Gastroesophageal sphincter (tissue), 4 donors: ENCODE results near the gene ZBTB46. TPM values are rescaled to one million over a fixed set of nuclear protein-coding genes. Genes with fewer than 3 reads are reported as not detected.

ENCODE experiments used
- ATAC-seq: fragments of 150-250 bp; one replicate; pipeline ENCODE4 v1.9.1; 2016; ENCODE audit warnings: mild to moderate bottlenecking, moderate library complexity
- H3K27ac ChIP-seq, 4 donors: fragments of 200-600 bp; sonication (generic) in 3 of 4; 1 replicate in 3 of 4; 2 replicates in 1 of 4; pipeline ENCODE4 v1.5.1; 2016 to 2019
- H3K27me3 ChIP-seq: fragments of 200-600 bp; sonication (generic); one replicate; pipeline ENCODE4 v1.5.1; 2019
- H3K36me3 ChIP-seq, 2 donors: fragments of 200-600 bp; sonication (generic); one replicate each; pipeline ENCODE4 v1.5.1; 2019; ENCODE audit warnings: control low read depth in 1 of 2
- H3K4me1 ChIP-seq, 3 donors: fragments of 200-600 bp; sonication (generic); 1 replicate in 2 of 3; 2 replicates in 1 of 3; pipeline ENCODE4 v1.5.1; 2016 to 2019; ENCODE audit warnings: control low read depth in 2 of 3
- H3K4me3 ChIP-seq, 2 donors: fragments of 200-600 bp; sonication (generic); one replicate each; pipeline ENCODE4 v1.5.1; 2019; ENCODE audit warnings: mild to moderate bottlenecking in 1 of 2, moderate library complexity in 1 of 2
- H3K9me3 ChIP-seq, 3 donors: fragments of 200-600 bp; sonication (generic); one replicate each; pipeline ENCODE4 v1.5.1; 2017 to 2019; ENCODE audit warnings: control low read depth in 2 of 3
- CTCF ChIP-seq, 4 experiments: fragments of 200-600 bp in 2 of 4; fragments of 450-650 bp in 2 of 4; sonication (generic) in 1 of 4; IDR thresholded peaks; one replicate each; pipeline ENCODE4 v1.5.1; 2017 to 2019; ENCODE audit warnings: antibody characterized with exemption in 4 of 4, mild to moderate bottlenecking in 2 of 4, moderate library complexity in 2 of 4
- EP300 ChIP-seq: sonication (generic); formaldehyde crosslinking; IDR thresholded peaks from one replicate; pipeline ENCODE4 v1.6.1; 2017; ENCODE audit warnings: antibody characterized with exemption, mild to moderate bottlenecking
- POLR2A ChIP-seq, 2 donors: fragments of 450-650 bp; IDR thresholded peaks; one replicate each; pipeline ENCODE4 v1.6.1; 2017; ENCODE audit warnings: antibody characterized with exemption in 2 of 2, mild to moderate bottlenecking in 2 of 2, moderate library complexity in 1 of 2
- POLR2AphosphoS5 ChIP-seq: sonication (generic); formaldehyde crosslinking; IDR thresholded peaks from one replicate; pipeline ENCODE4 v1.6.1; 2017; ENCODE audit warnings: antibody characterized with exemption
- WGBS, 2 donors: methylation state at CpG; one replicate each; pipeline ENCODE4 v1.1.5; 2018; ENCODE audit warnings: low coverage in 1 of 2; 5-methylcytosine and 5-hydroxymethylcytosine counted together
- total RNA-seq, 4 donors: library from RNA; depleted of rRNA; stranded (reverse); fragments of >200 nt; gene quantifications; one replicate each; pipeline ENCODE4 v1.1.0, GENCODE V29; 2016

The ZBTB46 gene
- total RNA-seq, 4 donors from 2014 or later: 8.1 to 13.8 (median 10.2) TPM

GRCh38 chr20:63746751-63747315 is 84.2 kb downstream of the ZBTB46 start:
- Histone ChIP-seq H3K9me3 (no peaks in the 10 kb centered on the region), H3K4me1 (peaks cover 0 to 14% (median 2%) of the 10 kb centered on the region in 3 donors), H3K36me3 (peaks cover 0 to 53% of the 10 kb centered on the region in 2 donors), H3K4me3 (no peak overlapping the region), H3K27ac (no peak overlapping the region), H3K27me3 (no peaks in the 10 kb centered on the region)
- ATAC-seq: no peak
- no CpG with 5 or more reads among the region's 47 CpGs for WGBS, 2 donors
- no peak for TF ChIP-seq POLR2A (IDR thresholded peaks at IDR 0.05)
- TF ChIP-seq CTCF (IDR thresholded peaks at IDR 0.05): no peak
- no peak for TF ChIP-seq EP300
- no peak for TF ChIP-seq POLR2AphosphoS5

DNA sequence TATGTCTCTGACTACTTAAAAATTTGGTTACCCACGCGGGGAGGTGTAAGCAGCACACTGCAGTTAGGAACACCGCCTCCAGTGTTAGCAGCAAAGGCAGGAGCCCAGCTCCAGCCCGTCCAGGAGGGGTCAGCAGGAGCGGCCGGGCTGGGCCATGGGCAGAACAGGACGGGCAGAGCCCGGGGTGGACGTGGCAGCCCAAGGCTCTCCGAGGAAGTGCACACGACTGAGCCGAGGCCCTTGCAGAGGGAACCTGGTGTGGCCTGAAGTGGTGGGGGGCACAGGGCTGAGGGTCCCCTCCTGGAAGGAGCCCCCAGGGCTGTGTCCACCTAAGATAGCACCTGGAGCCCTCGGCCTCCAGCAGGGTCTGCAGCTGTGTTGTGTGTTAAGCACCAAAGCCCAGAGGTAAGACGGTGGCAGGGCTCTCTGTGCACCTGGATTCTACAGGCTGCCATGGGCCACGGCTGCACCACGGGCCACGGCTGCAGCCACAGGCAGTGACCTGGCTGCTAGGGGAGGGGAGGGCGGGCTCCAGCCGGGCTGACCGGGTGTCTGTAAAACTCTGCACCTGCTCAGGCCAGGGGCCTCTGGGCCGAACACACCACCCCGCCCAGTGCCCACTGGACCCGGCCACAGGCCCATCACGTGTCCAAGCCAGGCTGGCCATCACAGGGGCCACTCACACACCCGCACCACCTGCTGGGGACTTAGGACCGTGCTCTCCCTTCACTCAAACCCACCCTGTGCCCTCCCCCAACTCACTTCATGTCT is 84.9 kb downstream of the ZBTB46 start:
- H3K27ac ChIP-seq: no peak overlapping the region
- no peak for TF ChIP-seq POLR2AphosphoS5
- no peak overlapping the region for H3K4me3 ChIP-seq

GRCh38 chr20:63745424-63745805 is 85.6 kb downstream of the ZBTB46 start:
- TF ChIP-seq POLR2AphosphoS5 (no peak), EP300 (no peak), POLR2A (IDR thresholded peaks at IDR 0.05) (no peak), CTCF (IDR thresholded peaks at IDR 0.05) (no peak)
- peaks cover 0 to 56% of the 10 kb centered on the region in 2 donors for H3K36me3 ChIP-seq
- H3K27ac ChIP-seq: no peak overlapping the region

More for the DNA sequence above, 84.9 kb downstream of the ZBTB46 start:
- 82% methylated on average over 11 of the region's 26 CpGs; no CpG with 5 or more reads in 1 of the 2 donors for WGBS, 2 donors
- Histone ChIP-seq H3K4me1 (peaks cover 0 to 21% (median 9%) of the 10 kb centered on the region in 3 donors), H3K36me3 (peaks cover 0 to 58% of the 10 kb centered on the region in 2 donors), H3K27me3 (no peaks in the 10 kb centered on the region), H3K9me3 (no peaks in the 10 kb centered on the region)
- ATAC-seq: no peak

DNA sequence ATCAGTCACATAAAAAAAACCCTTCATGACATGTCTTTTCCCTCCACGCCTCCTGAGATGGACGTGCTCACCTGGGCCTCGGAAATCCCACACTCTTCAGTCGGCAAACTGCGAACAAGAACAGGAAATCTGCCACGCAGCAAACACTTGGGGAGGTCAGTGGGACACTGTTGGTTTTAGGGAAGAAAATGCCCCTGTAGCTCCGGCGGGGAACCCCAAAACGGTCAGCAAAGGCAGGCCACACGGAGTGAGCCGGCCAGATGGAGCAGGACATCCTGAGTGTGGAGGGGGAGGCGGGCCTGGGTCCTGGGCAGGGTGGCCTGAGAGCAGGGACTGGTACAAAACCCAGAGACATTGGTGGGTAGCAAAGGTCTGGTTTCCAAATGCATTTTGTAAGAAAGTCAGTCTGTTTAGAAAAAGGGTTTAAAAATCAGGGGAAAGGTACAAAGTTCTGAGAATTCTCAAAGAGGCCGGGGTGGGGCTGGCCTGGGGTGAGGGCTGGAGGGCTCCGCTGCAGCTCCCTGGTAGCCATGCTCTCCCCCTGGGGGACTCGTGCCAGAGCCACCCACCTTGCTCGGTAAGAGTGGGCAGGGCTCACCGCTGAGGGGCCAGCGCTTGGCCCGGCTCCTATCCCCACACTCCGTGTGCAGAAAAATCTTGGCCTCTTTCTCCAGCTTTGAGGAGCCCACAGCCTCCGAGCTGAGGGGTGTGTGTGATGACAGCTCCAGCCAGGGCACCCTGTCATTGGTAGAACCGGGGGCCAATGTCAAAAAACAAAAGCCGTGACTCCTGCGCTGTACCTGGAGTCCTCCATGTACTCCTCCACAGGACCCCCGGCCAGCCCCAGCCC is 86.3 kb downstream of the ZBTB46 start:
- Histone ChIP-seq H3K36me3 (peaks cover 0 to 52% of the 10 kb centered on the region in 2 donors), H3K4me1 (peaks cover 0 to 32% (median 12%) of the 10 kb centered on the region in 3 donors), H3K4me3 (no peak overlapping the region), H3K27me3 (no peaks in the 10 kb centered on the region), H3K9me3 (no peaks in the 10 kb centered on the region), H3K27ac (peak overlapping the region in 1 of 4 donors; percentile 2)
- TF ChIP-seq POLR2AphosphoS5: no peak
- TF ChIP-seq POLR2A (IDR thresholded peaks at IDR 0.05): no peak
- TF ChIP-seq EP300: no peak
- TF ChIP-seq CTCF (IDR thresholded peaks at IDR 0.05): no peak
- no peak for ATAC-seq
- 67 to 73% methylated on average over 4 to 13 of the region's 25 CpGs for WGBS, 2 donors

More at GRCh38 chr20:63745424-63745805, 85.6 kb downstream of the ZBTB46 start:
- WGBS, 2 donors: 77 to 85% methylated on average over 5 to 8 of the region's 15 CpGs
- ATAC-seq: no peak
- no peak overlapping the region for H3K4me3 ChIP-seq
- peaks cover 0 to 29% (median 12%) of the 10 kb centered on the region in 3 donors for H3K4me1 ChIP-seq
- H3K9me3 ChIP-seq: no peaks in the 10 kb centered on the region
- H3K27me3 ChIP-seq: no peaks in the 10 kb centered on the region

DNA sequence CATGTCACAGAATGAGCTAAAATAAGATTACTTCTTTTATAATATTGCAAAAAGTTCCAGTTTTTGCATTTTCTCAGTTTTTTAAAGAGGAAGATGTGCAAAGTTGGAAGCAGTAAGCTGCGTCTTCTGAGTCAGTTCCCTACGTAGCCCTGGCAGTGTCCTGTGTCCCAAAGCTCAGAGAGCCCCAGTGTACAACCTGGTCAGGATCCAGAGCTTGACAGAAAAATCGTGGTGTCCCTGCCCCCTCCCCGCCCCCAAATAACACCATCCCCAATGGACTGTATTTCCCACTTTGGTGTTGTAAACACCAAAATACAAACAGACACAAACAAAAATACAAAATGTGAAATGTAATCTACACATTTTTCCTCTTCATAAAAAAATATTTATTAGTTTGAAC is 86.9 kb downstream of the ZBTB46 start:
- TF ChIP-seq EP300 (no peak), POLR2A (IDR thresholded peaks at IDR 0.05) (no peak), POLR2AphosphoS5 (no peak), CTCF (IDR thresholded peaks at IDR 0.05) (no peak)
- Histone ChIP-seq H3K27me3 (no peaks in the 10 kb centered on the region), H3K4me3 (no peak overlapping the region), H3K9me3 (no peaks in the 10 kb centered on the region), H3K36me3 (peaks cover 0 to 52% of the 10 kb centered on the region in 2 donors), H3K4me1 (peaks cover 0 to 33% (median 12%) of the 10 kb centered on the region in 3 donors), H3K27ac (peak overlapping the region in 1 of 4 donors; percentile 2)
- WGBS, 2 donors: 50% methylated on average over 3 of the region's 4 CpGs; no CpG with 5 or more reads in 1 of the 2 donors
- ATAC-seq: no peak
